GF-D8 (cell line): Measurements from ENCODE around the gene EPAS1.

Source experiments
- DNase-seq: peaks from one replicate; lab custom pipeline; 2025; lab: John Stamatoyannopoulos, UW

Gene EPAS1

GRCh38 chr2:46273225-46273863, 23.9 kb upstream of the EPAS1 start:
- DNase-seq: no peak

- no peak for DNase-seq
Observed at GRCh38 chr2:46273919-46274318, 23.3 kb upstream of the EPAS1 start.

GRCh38 chr2:46274586-46274985, 22.6 kb upstream of the EPAS1 start:
- no peak for DNase-seq

- no peak for DNase-seq
Observed at GRCh38 chr2:46275995-46276394, 21.2 kb upstream of the EPAS1 start.

- DNase-seq: no peak
Observed at GRCh38 chr2:46276642-46277041, 20.6 kb upstream of the EPAS1 start.

- DNase-seq: no peak
Observed at GRCh38 chr2:46277431-46278190, 19.6 kb upstream of the EPAS1 start.

GRCh38 chr2:46278952-46279351, 18.3 kb upstream of the EPAS1 start:
- DNase-seq: no peak

GRCh38 chr2:46281939-46282338, 15.3 kb upstream of the EPAS1 start:
- DNase-seq: no peak

- DNase-seq: no peak
Observed at GRCh38 chr2:46283693-46284092, 13.5 kb upstream of the EPAS1 start.

- no peak for DNase-seq
Observed at GRCh38 chr2:46284260-46284659, 12.9 kb upstream of the EPAS1 start.

- DNase-seq: no peak
Observed at GRCh38 chr2:46284796-46285195, 12.4 kb upstream of the EPAS1 start.

- DNase-seq: no peak
Observed at GRCh38 chr2:46286715-46287114, 10.5 kb upstream of the EPAS1 start.

- DNase-seq: no peak
Observed at GRCh38 chr2:46290078-46290477, 7.1 kb upstream of the EPAS1 start.

GRCh38 chr2:46293466-46293865, 3.7 kb upstream of the EPAS1 start:
- DNase-seq: no peak

- no peak for DNase-seq
Observed at GRCh38 chr2:46294176-46294836, 2.9 kb upstream of the EPAS1 start.

GRCh38 chr2:46296216-46296839, 879 bp upstream of the EPAS1 start:
- DNase-seq: no peak

GRCh38 chr2:46297546-46298271, 502 bp downstream of the EPAS1 start:
- no peak for DNase-seq

- DNase-seq: no peak
Observed at GRCh38 chr2:46298272-46298521, 990 bp downstream of the EPAS1 start.

GRCh38 chr2:46298522-46299353, 1.5 kb downstream of the EPAS1 start:
- DNase-seq: no peak

GRCh38 chr2:46299365-46300263, 2.4 kb downstream of the EPAS1 start:
- no peak for DNase-seq
